ENCODE results near the gene MR1.

- TF ChIP-seq CTCF (IDR thresholded peaks at IDR 0.05) (no peak), EP300 (IDR thresholded peaks at IDR 0.05) (no peak), POLR2A (IDR thresholded peaks at IDR 0.05) (no peak)
These were observed 2.5 kb downstream of the MR1 start for GRCh38 chr1:181036107-181036836.
